PC-9 (cell line): Measurements from ENCODE around the gene PKD2L1. TPM values are rescaled to one million over a fixed set of nuclear protein-coding genes. Genes with fewer than 3 reads are reported as not detected.

Source experiments
- BruUV-seq: library from RNA; stranded (reverse); fragments of 400-500 nt; replicated peaks from 2 replicates; lab custom pipeline; 2021; lab: Mats Ljungman, UMichigan
- CTCF ChIA-PET: fragments of 300-600 bp; sonication (Branson Sonifier 250); formaldehyde crosslinking; loops from one replicate; lab custom pipeline; 2022; ENCODE audit warnings: antibody characterized with exemption; lab: Charles Lee
- POLR2A ChIA-PET: fragments of 300-600 bp; sonication (Branson Sonifier 250); formaldehyde crosslinking; loops from one replicate; lab custom pipeline; 2022; ENCODE audit warnings: antibody characterized with exemption; ENCODE audit not compliant: unreplicated experiment; lab: Charles Lee
- DNase-seq, 2 experiments: peaks; one replicate each; pipeline versions ENCODE4 v3.0.0 to v3.0.0-alpha.2; 2015 to 2022; ENCODE audit warnings: mixed read lengths in 1 of 2
- H2AFZ ChIP-seq: fragments of 200-600 bp; sonication (generic); 2 replicates; pipeline ENCODE4 v1.8.1; 2017; ENCODE audit warnings: antibody characterized with exemption
- H3F3A ChIP-seq: fragments of 200-600 bp; sonication (generic); 2 replicates; pipeline ENCODE4 v1.8.1; 2017; ENCODE audit warnings: antibody characterized with exemption, mild to moderate bottlenecking, low read depth; ENCODE audit not compliant: insufficient read depth
- H3K27ac ChIP-seq: fragments of 200-600 bp; sonication (generic); 2 replicates; pipeline ENCODE4 v1.6.1; 2016; ENCODE audit warnings: mixed run types
- H3K27me3 ChIP-seq: fragments of 200-600 bp; sonication (generic); 2 replicates; pipeline ENCODE4 v1.6.1; 2016; ENCODE audit warnings: low read depth, mixed run types; ENCODE audit not compliant: insufficient read depth
- H3K36me3 ChIP-seq: fragments of 200-600 bp; sonication (generic); 2 replicates; pipeline ENCODE4 v1.6.1; 2016; ENCODE audit warnings: low read depth, mixed run types
- H3K4me1 ChIP-seq: fragments of 200-600 bp; sonication (generic); replicated peaks from 2 replicates; pipeline ENCODE4 v1.6.1; 2016; ENCODE audit warnings: mixed run types; ENCODE audit not compliant: insufficient read depth
- H3K4me2 ChIP-seq: fragments of 200-600 bp; sonication (generic); 2 replicates; pipeline ENCODE4 v1.6.1; 2017; ENCODE audit warnings: mixed run types
- H3K4me3 ChIP-seq: fragments of 200-600 bp; sonication (generic); 2 replicates; pipeline ENCODE4 v1.6.1; 2016; ENCODE audit warnings: mixed run types
- H3K79me2 ChIP-seq: fragments of 200-600 bp; sonication (generic); 2 replicates; pipeline ENCODE4 v1.6.1; 2017; ENCODE audit warnings: low read depth, mixed run types
- H3K9me2 ChIP-seq: fragments of 200-600 bp; sonication (generic); 2 replicates; pipeline ENCODE4 v1.8.1; 2017; ENCODE audit warnings: mild to moderate bottlenecking; ENCODE audit not compliant: insufficient read depth
- H3K9me3 ChIP-seq: fragments of 200-600 bp; sonication (generic); 2 replicates; pipeline ENCODE4 v1.8.1; 2016; ENCODE audit warnings: low read depth; ENCODE audit not compliant: insufficient read depth
- H4K20me1 ChIP-seq: fragments of 200-600 bp; sonication (generic); 2 replicates; pipeline ENCODE4 v1.8.1; 2017; ENCODE audit not compliant: insufficient read depth
- CTCF ChIP-seq: fragments of 200-600 bp; sonication (generic); conservative IDR thresholded peaks from 2 replicates; pipeline ENCODE4 v1.6.1; 2017; ENCODE audit warnings: mixed run types, antibody characterized with exemption, mild to moderate bottlenecking, moderate library complexity
- EZH2 ChIP-seq: fragments of 200-600 bp; sonication (generic); IDR thresholded peaks from 2 replicates; pipeline ENCODE4 v1.8.0; 2017; ENCODE audit warnings: antibody characterized with exemption, low read depth
- intact Hi-C: fragments of 100-400 bp; cut with micrococcal nuclease; formaldehyde crosslinking; loops from one replicate; pipeline ENCODE4 v1.10.0; 2022; ENCODE audit not compliant: unreplicated experiment
- total RNA-seq: library from RNA; stranded (reverse); gene quantifications from 2 replicates; pipeline ENCODE4 v1.2.3, GENCODE V29; 2021

Gene PKD2L1
- total RNA-seq, 1 experiment from 2014 or later, result not detected

GRCh38 chr10:100338434-100339036, 8.5 kb upstream of the PKD2L1 start:
- H2AFZ ChIP-seq, result no peak overlapping the region
- ChIA-PET CTCF (interaction anchor here (0.6 to 0.8 kb wide), 2 partner anchors 10 to 37 kb away, joined by 3 read pairs; no protein-coding TSS in a partner anchor), POLR2A (no interaction called here)
- intact Hi-C loops, result loop anchor here (1.0 to 5.0 kb wide), 4 partner anchors 34 to 170 kb away; no protein-coding TSS in a partner anchor
- H3K36me3 ChIP-seq, result no peaks in the 10 kb centered on the region
- no peak overlapping the region for H3K4me3 ChIP-seq
- no peaks in the 10 kb centered on the region for H4K20me1 ChIP-seq
- 0 out of 2 replicates have a peak, but pooled peaks cover 7% of the 10 kb centered on the region for H3K4me1 ChIP-seq
- H3K27me3 ChIP-seq, result peaks cover 19% of the 10 kb centered on the region
- TF ChIP-seq CTCF (peak; percentile 84), EZH2 (no peak)
- peak in 1 of 2 experiments; percentile 66 for DNase-seq
- H3F3A ChIP-seq, result no peaks in the 10 kb centered on the region
- no peak overlapping the region for H3K4me2 ChIP-seq
- no TSS peak for BruUV-seq
- no peaks in the 10 kb centered on the region for H3K9me3 ChIP-seq
- no peaks in the 10 kb centered on the region for H3K79me2 ChIP-seq
- no peak overlapping the region for H3K27ac ChIP-seq
- no peaks in the 10 kb centered on the region for H3K9me2 ChIP-seq

GRCh38 chr10:100334762-100335161, 4.7 kb upstream of the PKD2L1 start:
- intact Hi-C loops, result loop anchor here (5.0 kb wide), 1 partner anchor 38 kb away; no protein-coding TSS in a partner anchor
- TF ChIP-seq EZH2, result no peak
- no peak for TF ChIP-seq CTCF
- H3K9me3 ChIP-seq, result no peaks in the 10 kb centered on the region
- no peak for DNase-seq
- no TSS peak for BruUV-seq
- no peak overlapping the region for H3K4me3 ChIP-seq
- H3K36me3 ChIP-seq, result no peaks in the 10 kb centered on the region
- H3K79me2 ChIP-seq, result no peaks in the 10 kb centered on the region
- no peaks in the 10 kb centered on the region for H3K4me1 ChIP-seq
- ChIA-PET CTCF (no interaction called here), POLR2A (no interaction called here)
- H3K4me2 ChIP-seq, result no peak overlapping the region
- no peak overlapping the region for H3K27ac ChIP-seq
- H3F3A ChIP-seq, result no peaks in the 10 kb centered on the region
- no peaks in the 10 kb centered on the region for H4K20me1 ChIP-seq
- H2AFZ ChIP-seq, result no peak overlapping the region
- H3K27me3 ChIP-seq, result peaks cover 51% of the 10 kb centered on the region
- H3K9me2 ChIP-seq, result no peaks in the 10 kb centered on the region

- H3K4me2 ChIP-seq, result no peak overlapping the region
Measured at GRCh38 chr10:100333661-100334440, 3.8 kb upstream of the PKD2L1 start.

More at GRCh38 chr10:100333661-100334440, 3.8 kb upstream of the PKD2L1 start:
- Histone ChIP-seq H3K27me3 (peaks cover 60% of the 10 kb centered on the region), H2AFZ (no peak overlapping the region), H3F3A (no peaks in the 10 kb centered on the region), H3K36me3 (no peaks in the 10 kb centered on the region), H3K79me2 (no peaks in the 10 kb centered on the region), H3K9me2 (no peaks in the 10 kb centered on the region), H3K4me3 (no peak overlapping the region), H3K27ac (no peak overlapping the region), H4K20me1 (no peaks in the 10 kb centered on the region), H3K9me3 (no peaks in the 10 kb centered on the region), H3K4me1 (no peaks in the 10 kb centered on the region)
- DNase-seq, result no peak
- no peak for TF ChIP-seq CTCF
- no peak for TF ChIP-seq EZH2
- intact Hi-C loops, result no loop called here
- BruUV-seq, result no TSS peak
- ChIA-PET POLR2A (no interaction called here), CTCF (interaction anchor here (0.6 kb wide), 2 partner anchors 42 to 90 kb away, joined by 3 to 4 read pairs; no protein-coding TSS in a partner anchor)
